Activated B cell treated with CpG ODN at 0.5 μM for 24 hours (primary cell): Measurements from ENCODE around the gene SFTPB. TPM values are rescaled to one million over a fixed set of nuclear protein-coding genes. Genes with fewer than 3 reads are reported as not detected.

Source experiments
- ATAC-seq: fragments of 200-7000 bp; cut with Tn5 transposase; one replicate; pipeline ENCODE4 v1.10.0; 2021; ENCODE audit warnings: low read depth, mild to moderate bottlenecking, moderate library complexity
- CTCF ChIA-PET: fragments of 350-600 bp; sonication (Branson Sonifier 250); formaldehyde crosslinking; loops from one replicate; lab custom pipeline; 2021; ENCODE audit warnings: antibody characterized with exemption; lab: Charles Lee
- POLR2A ChIA-PET: fragments of 350-600 bp; sonication (Branson Sonifier 250); formaldehyde crosslinking; loops from one replicate; lab custom pipeline; 2021; ENCODE audit warnings: antibody characterized with exemption; lab: Charles Lee
- DNase-seq: peaks from one replicate; pipeline ENCODE4 v3.0.0; 2022
- H3K27ac Mint-ChIP-seq: one replicate; pipeline ENCODE4 v1.8.0; 2020; ENCODE audit warnings: mixed read lengths
- H3K27me3 Mint-ChIP-seq: one replicate; pipeline ENCODE4 v1.8.0; 2021; ENCODE audit warnings: mixed read lengths
- H3K36me3 Mint-ChIP-seq: one replicate; pipeline ENCODE4 v1.8.0; 2021; ENCODE audit warnings: low read depth, mixed read lengths
- H3K4me1 Mint-ChIP-seq: one replicate; pipeline ENCODE4 v1.8.0; 2021; ENCODE audit warnings: mixed read lengths
- H3K4me3 Mint-ChIP-seq: one replicate; pipeline ENCODE4 v1.8.0; 2020; ENCODE audit warnings: mild to moderate bottlenecking, mixed read lengths
- H3K9me3 Mint-ChIP-seq: one replicate; pipeline ENCODE4 v1.8.0; 2020; ENCODE audit warnings: mixed read lengths
- intact Hi-C: fragments of 100-400 bp; cut with micrococcal nuclease; formaldehyde crosslinking; loops from one replicate; pipeline ENCODE4 v1.15.1; 2024
- total RNA-seq: library from RNA; stranded (reverse); gene quantifications from 2 replicates; pipeline ENCODE4 v1.2.3, GENCODE V29; 2022
- TF ChIP-seq, protein P1 (sequence below): fragments of 200-600 bp; IDR thresholded peaks from one replicate; pipeline ENCODE4 v1.8.0; 2022; ENCODE audit warnings: antibody characterized with exemption, mild to moderate bottlenecking

Gene SFTPB
- total RNA-seq, 1 donor from 2014 or later, result not detected

DNA sequence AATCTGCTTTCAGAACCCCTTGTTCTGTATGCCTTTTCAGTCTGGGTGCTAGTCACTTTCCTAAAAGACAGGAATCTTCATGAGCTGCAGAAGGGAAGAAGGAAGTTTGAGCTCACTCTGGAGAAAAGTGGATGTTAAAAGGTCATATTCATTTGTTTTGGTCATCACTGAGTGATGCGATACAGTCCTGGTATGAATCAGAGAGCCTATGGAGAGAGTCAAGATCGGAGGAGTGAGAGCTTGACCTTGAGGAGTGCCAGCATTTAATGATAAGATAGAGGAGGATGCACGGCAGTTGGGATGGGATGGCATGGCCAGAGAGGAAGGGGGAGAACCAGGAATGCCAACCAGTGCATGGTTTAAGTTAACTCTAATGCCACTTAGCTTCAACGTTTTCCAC lies 32.4 kb downstream of the SFTPB start:
- Mint-ChIP-seq H3K4me3 (no peak overlapping the region), H3K4me1 (peaks cover 5% of the 10 kb centered on the region), H3K27me3 (no peaks in the 10 kb centered on the region), H3K36me3 (peaks cover 86% of the 10 kb centered on the region), H3K9me3 (no peaks in the 10 kb centered on the region), H3K27ac (no peak overlapping the region)
- CTCF ChIA-PET, result interaction anchor here (0.7 to 6.2 kb wide), 5 partner anchors 13 to 179 kb away, joined by 3 to 82 read pairs (median 17); no protein-coding TSS in a partner anchor
- intact Hi-C loops, result loop anchor here (5.0 kb wide), 1 partner anchor 42 kb away; no protein-coding TSS in a partner anchor
- POLR2A ChIA-PET, result no interaction called here
- TF ChIP-seq, protein P1, sequence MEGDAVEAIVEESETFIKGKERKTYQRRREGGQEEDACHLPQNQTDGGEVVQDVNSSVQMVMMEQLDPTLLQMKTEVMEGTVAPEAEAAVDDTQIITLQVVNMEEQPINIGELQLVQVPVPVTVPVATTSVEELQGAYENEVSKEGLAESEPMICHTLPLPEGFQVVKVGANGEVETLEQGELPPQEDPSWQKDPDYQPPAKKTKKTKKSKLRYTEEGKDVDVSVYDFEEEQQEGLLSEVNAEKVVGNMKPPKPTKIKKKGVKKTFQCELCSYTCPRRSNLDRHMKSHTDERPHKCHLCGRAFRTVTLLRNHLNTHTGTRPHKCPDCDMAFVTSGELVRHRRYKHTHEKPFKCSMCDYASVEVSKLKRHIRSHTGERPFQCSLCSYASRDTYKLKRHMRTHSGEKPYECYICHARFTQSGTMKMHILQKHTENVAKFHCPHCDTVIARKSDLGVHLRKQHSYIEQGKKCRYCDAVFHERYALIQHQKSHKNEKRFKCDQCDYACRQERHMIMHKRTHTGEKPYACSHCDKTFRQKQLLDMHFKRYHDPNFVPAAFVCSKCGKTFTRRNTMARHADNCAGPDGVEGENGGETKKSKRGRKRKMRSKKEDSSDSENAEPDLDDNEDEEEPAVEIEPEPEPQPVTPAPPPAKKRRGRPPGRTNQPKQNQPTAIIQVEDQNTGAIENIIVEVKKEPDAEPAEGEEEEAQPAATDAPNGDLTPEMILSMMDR, result no peak
- ATAC-seq (no peak), DNase-seq (no peak)

DNA sequence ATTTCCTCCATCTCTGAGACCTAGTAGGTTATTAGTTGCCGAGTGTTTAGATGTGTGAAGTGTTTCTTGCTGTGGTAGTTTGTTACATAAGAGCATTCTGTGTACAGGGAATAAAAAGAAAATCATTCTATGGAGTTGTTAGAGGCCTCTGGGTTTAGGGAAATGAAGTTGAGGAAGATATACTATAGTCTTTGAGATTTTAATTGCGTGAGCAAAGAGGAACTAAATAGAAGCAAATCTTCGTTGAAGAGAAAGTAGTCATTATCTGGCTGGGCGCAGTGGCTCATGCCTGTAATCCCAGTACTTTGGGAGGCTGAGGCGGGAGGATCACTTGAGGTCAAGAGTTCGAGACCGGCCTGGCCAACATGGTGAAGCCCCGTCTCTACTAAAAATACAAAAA lies 33.0 kb downstream of the SFTPB start:
- no peaks in the 10 kb centered on the region for H3K9me3 Mint-ChIP-seq
- ATAC-seq (no peak), DNase-seq (no peak)
- no peaks in the 10 kb centered on the region for H3K27me3 Mint-ChIP-seq
- intact Hi-C loops, result loop anchor here (5.0 kb wide), 1 partner anchor 42 kb away; no protein-coding TSS in a partner anchor
- ChIA-PET CTCF (interaction anchor here (1.2 to 6.2 kb wide), 2 partner anchors 72 to 74 kb away, joined by 3 to 82 read pairs; partner anchors contain the start of gene GGCX), POLR2A (no interaction called here)
- TF ChIP-seq, protein P1, result no peak
- H3K27ac Mint-ChIP-seq, result no peak overlapping the region
- H3K4me1 Mint-ChIP-seq, result peaks cover 5% of the 10 kb centered on the region
- peaks cover 88% of the 10 kb centered on the region for H3K36me3 Mint-ChIP-seq
- H3K4me3 Mint-ChIP-seq, result no peak overlapping the region

DNA sequence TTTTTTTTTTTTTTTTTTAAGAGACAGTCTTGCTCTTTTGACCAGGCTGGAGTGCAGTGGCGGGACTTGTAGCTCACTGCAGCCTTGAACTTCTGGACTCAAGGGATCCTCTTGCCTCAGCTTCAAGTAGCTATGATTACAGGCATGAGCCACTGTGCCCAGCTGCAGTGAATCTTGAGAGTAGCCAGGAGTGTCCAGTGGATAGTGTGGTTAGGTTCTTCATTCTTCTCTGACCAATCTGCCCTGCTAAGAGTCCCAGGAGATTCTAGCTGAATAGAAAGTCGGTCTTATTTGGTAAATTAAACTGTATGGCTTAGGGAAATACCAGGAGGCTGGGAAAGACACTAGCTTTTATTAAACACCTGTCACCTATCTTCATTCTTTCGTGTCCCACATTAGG lies 36.7 kb downstream of the SFTPB start:
- intact Hi-C loops, result no loop called here
- Mint-ChIP-seq H3K27me3 (no peaks in the 10 kb centered on the region), H3K9me3 (no peaks in the 10 kb centered on the region), H3K36me3 (peaks cover 77% of the 10 kb centered on the region), H3K27ac (no peak overlapping the region), H3K4me1 (peaks cover 12% of the 10 kb centered on the region), H3K4me3 (no peak overlapping the region)
- DNase-seq (no peak), ATAC-seq (no peak)
- ChIA-PET POLR2A (interaction anchor here (0.6 to 0.7 kb wide), 3 partner anchors 20 to 181 kb away, joined by 3 to 10 read pairs (median 8); no protein-coding TSS in a partner anchor), CTCF (no interaction called here)
- TF ChIP-seq, protein P1, result no peak

DNA sequence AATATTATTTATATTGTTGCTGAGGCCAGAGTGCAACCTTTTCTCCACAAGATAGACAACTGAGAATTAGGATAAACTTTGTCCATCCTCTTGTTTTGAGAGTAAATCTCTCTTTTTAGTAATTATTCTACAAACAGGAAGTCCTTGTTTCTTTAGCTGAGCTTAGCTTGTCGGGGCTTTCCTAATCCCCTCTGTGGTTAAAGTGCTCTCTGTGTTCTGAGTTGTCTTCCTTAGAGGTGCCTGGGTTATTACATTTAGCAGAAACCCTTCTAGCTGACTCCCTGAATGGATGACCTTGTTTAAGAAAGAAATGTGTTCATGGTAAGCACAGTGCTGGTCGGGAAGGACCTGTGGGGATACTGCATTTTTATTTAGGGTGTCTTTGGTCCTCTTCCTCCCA lies 39.3 kb downstream of the SFTPB start:
- POLR2A ChIA-PET, result interaction anchor here (0.5 to 1.6 kb wide), 4 partner anchors 17 to 496 kb away, joined by 3 to 10 read pairs (median 7); partner anchors contain the start of genes C2orf68 and VAMP8
- Mint-ChIP-seq H3K9me3 (no peaks in the 10 kb centered on the region), H3K4me3 (no peak overlapping the region), H3K36me3 (peaks cover 81% of the 10 kb centered on the region), H3K4me1 (peaks cover 12% of the 10 kb centered on the region), H3K27me3 (no peaks in the 10 kb centered on the region), H3K27ac (peak overlapping the region; percentile 41)
- intact Hi-C loops, result no loop called here
- ATAC-seq (peak; percentile 65), DNase-seq (no peak)
- TF ChIP-seq, protein P1, result no peak
- CTCF ChIA-PET, result interaction anchor here (1.1 to 1.4 kb wide), 2 partner anchors 9 to 20 kb away, joined by 3 to 7 read pairs; no protein-coding TSS in a partner anchor

DNA sequence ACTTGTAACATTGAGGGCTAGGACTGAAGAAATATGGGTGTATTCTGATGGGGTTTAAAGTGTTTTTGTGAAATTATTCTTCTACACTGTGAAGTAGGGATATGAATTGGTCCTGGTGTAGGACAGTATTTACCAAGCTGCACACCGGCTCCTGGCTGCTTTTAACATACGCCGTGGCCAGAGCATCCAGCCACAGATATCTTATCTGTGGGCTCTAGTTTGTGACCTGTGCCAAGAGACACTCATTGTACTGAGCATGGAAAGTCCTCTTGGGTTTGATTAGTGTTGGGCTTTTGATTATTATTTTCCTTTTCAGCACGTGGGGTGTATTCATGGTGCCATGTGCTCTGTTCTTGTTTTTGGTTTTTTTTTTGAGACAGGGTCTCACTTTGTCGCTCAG lies 44.0 kb downstream of the SFTPB start:
- no peak for ATAC-seq
- intact Hi-C loops, result no loop called here
- no peak for DNase-seq
- Mint-ChIP-seq H3K9me3 (no peaks in the 10 kb centered on the region), H3K4me1 (peaks cover 15% of the 10 kb centered on the region), H3K36me3 (peaks cover 72% of the 10 kb centered on the region), H3K27ac (no peak overlapping the region), H3K4me3 (no peak overlapping the region), H3K27me3 (no peaks in the 10 kb centered on the region)
- POLR2A ChIA-PET, result interaction anchor here (0.5 to 0.6 kb wide), 2 partner anchors 11 to 945 kb away, joined by 3 to 4 read pairs; no protein-coding TSS in a partner anchor
- CTCF ChIA-PET, result interaction anchor here (5.3 kb wide), 1 partner anchor 13 kb away, joined by 26 read pairs; no protein-coding TSS in a partner anchor
- TF ChIP-seq, protein P1, result no peak
